Adrenal gland (tissue), 12 donors: ENCODE measurements around the gene PRSS33. TPM values are rescaled to one million over a fixed set of nuclear protein-coding genes. Genes with fewer than 3 reads are reported as not detected.
A peak's percentile ranks its signal among the peaks of the same experiment; 100 is the strongest.

Experiments
- DNase-seq, 7 donors: peaks; one replicate each; pipeline ENCODE4 v3.0.0-alpha.2; 2019 to 2020
- H3K27ac ChIP-seq, 5 donors: fragments of 200-600 bp; sonication (generic) in 4 of 5; 1 replicate in 3 of 5; 2 replicates in 2 of 5; pipeline versions ENCODE4 v1.5.1 to v1.8.0; 2016 to 2020; ENCODE audit warnings: mild to moderate bottlenecking in 1 of 5
- H3K27me3 ChIP-seq: fragments of 200-600 bp; 2 replicates; pipeline ENCODE4 v1.8.0; 2021
- H3K36me3 ChIP-seq, 2 donors: fragments of 200-600 bp; replicated peaks in 1 of 2; 1 replicate in 1 of 2; 2 replicates in 1 of 2; pipeline versions ENCODE4 v1.5.1 to v1.8.0; 2018 to 2022
- H3K4me1 ChIP-seq, 2 donors: fragments of 200-600 bp; replicated peaks in 1 of 2; 1 replicate in 1 of 2; 2 replicates in 1 of 2; pipeline versions ENCODE4 v1.5.1 to v1.8.0; 2018 to 2021
- H3K4me3 ChIP-seq, 4 donors: fragments of 200-600 bp; sonication (generic) in 3 of 4; one replicate each; pipeline ENCODE4 v1.5.1; 2016 to 2018
- H3K9me3 ChIP-seq, 3 donors: fragments of 200-600 bp; sonication (generic) in 1 of 3; replicated peaks in 1 of 3; 1 replicate in 2 of 3; 2 replicates in 1 of 3; pipeline versions ENCODE4 v1.5.1 to v1.8.0; 2016 to 2021
- CTCF ChIP-seq, 6 experiments: fragments of 450-650 bp in 4 of 6; fragments of 200-600 bp in 2 of 6; sonication (generic) in 1 of 6; IDR thresholded peaks; 1 replicate in 5 of 6; 2 replicates in 1 of 6; pipeline versions ENCODE4 v1.5.1 to v1.8.0; 2016 to 2021; ENCODE audit warnings: antibody characterized with exemption in 6 of 6, mild to moderate bottlenecking in 2 of 6, moderate library complexity in 1 of 6
- POLR2A ChIP-seq, 2 donors: fragments of 450-650 bp; IDR thresholded peaks; one replicate each; pipeline ENCODE4 v1.6.1; 2017; ENCODE audit warnings: antibody characterized with exemption in 2 of 2, mild to moderate bottlenecking in 2 of 2, moderate library complexity in 1 of 2
- WGBS, 4 donors: extraction: QIAGEN DNeasy Blood & Tissue Kit in 2 of 4; methylation state at CpG; one replicate each; pipeline versions ENCODE4 v1.1.5 to v1.1.7; 2013 to 2017; 5-methylcytosine and 5-hydroxymethylcytosine counted together
- intact Hi-C, 2 donors: fragments of 100-400 bp; cut with DNase I; formaldehyde crosslinking; loops; one replicate each; pipeline versions ENCODE4 v1.14.1 to v1.15.0; 2022 to 2023
- polyA plus RNA-seq, 3 donors: library from polyadenylated mRNA; stranded (reverse); fragments of 200-250 nt in 2 of 3; fragments of 350-450 nt in 1 of 3; fragmentation: Illumina TruSeq in 1 of 3; extraction: RNeasy Lipid Tissue Mini Kit (QIAGEN cat#74804) in 1 of 3; gene quantifications; one replicate each; pipeline ENCODE4 v1.2.3, GENCODE V29; 2013 to 2014
- total RNA-seq, 9 donors: library from RNA; depleted of rRNA in 4 of 9; stranded (reverse); fragments of >200 nt in 4 of 9; fragments of 120-200 nt in 1 of 9; fragmentation: NEBNext Ultra II Directional in 1 of 9; extraction: Animal tissue kit (Norgen Biotek cat#: 25700) in 1 of 9; gene quantifications; one replicate each; pipeline versions ENCODE4 v1.1.0 to v1.2.4, GENCODE V29; 2013 to 2023
- donor health status: healthy with polysubstance abuse.
- donor health status: Bipolar disorder and iron deficiency.
- donor health status: DM: yes; HTN: yes; CAD: no.
- donor health status: DM: no; HTN: no; CAD: no.
- donor health status: DM: no; HTN: no; CAD: no.
- donor health status: DM: yes; HTN: yes; CAD: no.

The PRSS33 gene
- total and polyA plus RNA-seq, 12 donors = not detected

GRCh38 chr16:2767140-2767731 lies 20.1 kb downstream of the PRSS33 start:
- TF ChIP-seq CTCF (IDR thresholded peaks at IDR 0.05) (no peak), POLR2A (IDR thresholded peaks at IDR 0.05) (no peak)
- 75 to 100% (median 81%) methylated on average over 2 to 19 of the region's 19 CpGs for WGBS, 4 donors
- intact Hi-C loops = no loop called here
- Histone ChIP-seq H3K4me3 (no peak overlapping the region), H3K36me3 (peaks cover 0 to 99% of the 10 kb centered on the region in 2 donors), H3K27ac (peak overlapping the region in 4 of 5 donors; percentile 16 to 85 (median 62)), H3K4me1 (peaks cover 16 to 18% of the 10 kb centered on the region in 2 donors), H3K9me3 (no peaks in the 10 kb centered on the region), H3K27me3 (no peaks in the 10 kb centered on the region)
- peak in 1 of 7 donors; percentile 50 for DNase-seq

GRCh38 chr16:2766430-2767139 lies 20.8 kb downstream of the PRSS33 start:
- H3K36me3 ChIP-seq = peaks cover 0 to 99% of the 10 kb centered on the region in 2 donors
- no peaks in the 10 kb centered on the region for H3K9me3 ChIP-seq
- no peak for DNase-seq
- TF ChIP-seq CTCF (IDR thresholded peaks at IDR 0.05) = no peak
- TF ChIP-seq POLR2A (IDR thresholded peaks at IDR 0.05) = no peak
- H3K4me1 ChIP-seq = peaks cover 16 to 18% of the 10 kb centered on the region in 2 donors
- 95 to 97% (median 96%) methylated on average over 38 to 44 of the region's 44 CpGs for WGBS, 4 donors
- intact Hi-C loops = no loop called here
- H3K27ac ChIP-seq = peak overlapping the region in 2 of 5 donors; percentile 64 to 85
- no peaks in the 10 kb centered on the region for H3K27me3 ChIP-seq
- no peak overlapping the region for H3K4me3 ChIP-seq

GRCh38 chr16:2765462-2766404 lies 21.6 kb downstream of the PRSS33 start:
- H3K27me3 ChIP-seq = no peaks in the 10 kb centered on the region
- intact Hi-C loops = no loop called here
- H3K4me1 ChIP-seq = peaks cover 16 to 18% of the 10 kb centered on the region in 2 donors
- DNase-seq = peak in 1 of 7 donors; percentile 47
- H3K36me3 ChIP-seq = peaks cover 0 to 99% of the 10 kb centered on the region in 2 donors
- TF ChIP-seq POLR2A (IDR thresholded peaks at IDR 0.05) (no peak), CTCF (IDR thresholded peaks at IDR 0.05) (no peak)
- no peak overlapping the region for H3K27ac ChIP-seq
- no peaks in the 10 kb centered on the region for H3K9me3 ChIP-seq
- H3K4me3 ChIP-seq = no peak overlapping the region
- 90 to 96% (median 95%) methylated on average over 70 to 73 of the region's 73 CpGs for WGBS, 4 donors

GRCh38 chr16:2764718-2765117 lies 22.6 kb downstream of the PRSS33 start:
- intact Hi-C loops = no loop called here
- no peak for TF ChIP-seq CTCF (IDR thresholded peaks at IDR 0.05)
- TF ChIP-seq POLR2A (IDR thresholded peaks at IDR 0.05) = no peak
- H3K36me3 ChIP-seq = peaks cover 0 to 99% of the 10 kb centered on the region in 2 donors
- no peak for DNase-seq
- H3K4me1 ChIP-seq = peaks cover 16 to 18% of the 10 kb centered on the region in 2 donors
- no peaks in the 10 kb centered on the region for H3K9me3 ChIP-seq
- no peaks in the 10 kb centered on the region for H3K27me3 ChIP-seq
- peak overlapping the region in 1 of 5 donors; percentile 6 for H3K27ac ChIP-seq
- WGBS, 4 donors = 94 to 97% (median 96%) methylated on average over 9 of the region's 9 CpGs
- H3K4me3 ChIP-seq = no peak overlapping the region
